Neural cell (in vitro differentiated cells): ENCODE measurements around the gene BCAS1. TPM values are rescaled to one million over a fixed set of nuclear protein-coding genes. Genes with fewer than 3 reads are reported as not detected.

Experiments
- H2AFZ ChIP-seq: fragments of 200-600, 300-800 bp; sonication (generic), shearing (Covaris generic); 2 replicates; pipeline ENCODE4 v1.6.0; 2014; ENCODE audit warnings: low read depth, mild to moderate bottlenecking, antibody characterized with exemption, low read length, moderate library complexity
- H3F3A ChIP-seq: fragments of 200-600 bp; shearing (Covaris generic); 2 replicates; pipeline ENCODE4 v1.6.1; 2016; ENCODE audit warnings: mild to moderate bottlenecking, moderate library complexity, mixed read lengths, antibody characterized with exemption, low read length; ENCODE audit not compliant: insufficient read depth, poor library complexity, severe bottlenecking
- H3K27ac ChIP-seq: fragments of 200-600, 300-800 bp; sonication (generic), shearing (Covaris generic); 2 replicates; pipeline ENCODE4 v1.5.1; 2014; ENCODE audit warnings: mild to moderate bottlenecking, low read length, moderate library complexity
- H3K27me3 ChIP-seq: fragments of 300-800, 200-600 bp; sonication (generic), shearing (Covaris generic); 2 replicates; pipeline ENCODE4 v1.6.0; 2014; ENCODE audit warnings: mild to moderate bottlenecking, low read depth, low read length, moderate library complexity; ENCODE audit not compliant: insufficient read depth
- H3K36me3 ChIP-seq: fragments of 300-800, 200-600 bp; sonication (generic), shearing (Covaris generic); 2 replicates; pipeline ENCODE4 v1.5.1; 2014; ENCODE audit warnings: mild to moderate bottlenecking, antibody characterized with exemption, low read length, moderate library complexity; ENCODE audit not compliant: insufficient read depth
- H3K4me2 ChIP-seq: fragments of 300-800, 200-600 bp; sonication (generic), shearing (Covaris generic); 2 replicates; pipeline ENCODE4 v1.6.0; 2014; ENCODE audit warnings: mild to moderate bottlenecking, low read length
- H3K4me3 ChIP-seq: fragments of 300-800, 200-600 bp; sonication (generic), shearing (Covaris generic); 2 replicates; pipeline ENCODE4 v1.5.1; 2014; ENCODE audit warnings: mild to moderate bottlenecking, low read length, moderate library complexity
- H3K79me2 ChIP-seq: fragments of 200-600 bp; shearing (Covaris generic); replicated peaks from 2 replicates; pipeline ENCODE4 v1.6.0; 2014; ENCODE audit warnings: mild to moderate bottlenecking, low read length, moderate library complexity; ENCODE audit not compliant: insufficient read depth
- H3K9ac ChIP-seq: fragments of 300-800, 200-600 bp; sonication (generic), shearing (Covaris generic); 2 replicates; pipeline ENCODE4 v1.6.1; 2016; ENCODE audit warnings: mild to moderate bottlenecking, low read length, mixed read lengths
- H3K9me2 ChIP-seq: fragments of 200-600 bp; shearing (Covaris generic); 2 replicates; pipeline ENCODE4 v1.6.1; 2016; ENCODE audit warnings: mild to moderate bottlenecking, low read length, mixed read lengths; ENCODE audit not compliant: insufficient read depth
- H3K9me3 ChIP-seq: fragments of 200-600, 300-800 bp; sonication (generic), shearing (Covaris generic); 2 replicates; pipeline ENCODE4 v1.6.1; 2016; ENCODE audit warnings: mild to moderate bottlenecking, mixed run types, low read length, moderate library complexity, mixed read lengths
- H4K20me1 ChIP-seq: fragments of 200-600 bp; shearing (Covaris generic); 2 replicates; pipeline ENCODE4 v1.6.1; 2016; ENCODE audit warnings: mild to moderate bottlenecking, mixed run types; ENCODE audit not compliant: insufficient read depth
- CTCF ChIP-seq: fragments of 450-650 bp; IDR thresholded peaks from 2 replicates; pipeline ENCODE4 v1.5.1; 2014; ENCODE audit warnings: antibody characterized with exemption, mild to moderate bottlenecking, moderate library complexity; ENCODE audit not compliant: poor library complexity, severe bottlenecking
- EP300 ChIP-seq: fragments of 450-650 bp; conservative IDR thresholded peaks from 2 replicates; pipeline ENCODE4 v1.6.1; 2014; ENCODE audit warnings: antibody characterized with exemption, mild to moderate bottlenecking, moderate library complexity; ENCODE audit not compliant: poor library complexity, severe bottlenecking
- EZH2 ChIP-seq: fragments of 200-600, 300-800 bp; shearing (Covaris generic), sonication (generic); IDR thresholded peaks from 2 replicates; pipeline ENCODE4 v1.6.1; 2014; ENCODE audit warnings: antibody characterized with exemption, low read length, borderline replicate concordance, mild to moderate bottlenecking; ENCODE audit not compliant: insufficient read depth, poor library complexity, severe bottlenecking
- MXI1 ChIP-seq: fragments of 450-650 bp; conservative IDR thresholded peaks from 2 replicates; pipeline ENCODE4 v1.6.1; 2014; ENCODE audit warnings: antibody characterized with exemption, mild to moderate bottlenecking; ENCODE audit not compliant: poor library complexity, severe bottlenecking
- POLR2AphosphoS5 ChIP-seq: IDR thresholded peaks from 2 replicates; pipeline ENCODE4 v1.6.1; 2012
- RAD21 ChIP-seq: fragments of 450-650 bp; conservative IDR thresholded peaks from 2 replicates; pipeline ENCODE4 v1.6.1; 2014; ENCODE audit warnings: antibody characterized with exemption, mild to moderate bottlenecking, moderate library complexity
- REST ChIP-seq: IDR thresholded peaks from 2 replicates; pipeline ENCODE4 v1.6.1; 2012; ENCODE audit warnings: borderline replicate concordance
- SMC3 ChIP-seq: fragments of 450-650 bp; conservative IDR thresholded peaks from 2 replicates; pipeline ENCODE4 v1.6.1; 2014; ENCODE audit warnings: antibody characterized with exemption, mild to moderate bottlenecking, moderate library complexity; ENCODE audit not compliant: poor library complexity
- TAF1 ChIP-seq: IDR thresholded peaks from 2 replicates; pipeline ENCODE4 v1.6.1; 2012; ENCODE audit warnings: low read depth
- polyA plus RNA-seq: library from polyadenylated mRNA; depleted of rRNA; stranded (reverse); fragments of >200 nt; gene quantifications from 2 replicates; pipeline ENCODE4 v1.2.3, GENCODE V29; 2014

Gene BCAS1
- polyA plus RNA-seq, 1 donor from 2014 or later = not detected

GRCh38 chr20:53950578-53950977 is 119.8 kb downstream of the BCAS1 start:
- no peak overlapping the region for H3K4me2 ChIP-seq
- no peak overlapping the region for H3K4me3 ChIP-seq
- no peaks in the 10 kb centered on the region for H3K27me3 ChIP-seq
- H3F3A ChIP-seq = no peaks in the 10 kb centered on the region
- no peaks in the 10 kb centered on the region for H3K9me3 ChIP-seq
- no peak overlapping the region for H2AFZ ChIP-seq
- TF ChIP-seq CTCF = no peak
- TF ChIP-seq MXI1 = no peak
- TF ChIP-seq RAD21 = no peak
- TF ChIP-seq EP300 = no peak
- TF ChIP-seq TAF1 = no peak
- no peak for TF ChIP-seq POLR2AphosphoS5
- TF ChIP-seq EZH2 = no peak
- TF ChIP-seq REST = no peak
- no peak for TF ChIP-seq SMC3
- no peak overlapping the region for H3K27ac ChIP-seq
- H3K9ac ChIP-seq = no peak overlapping the region
- H4K20me1 ChIP-seq = no peaks in the 10 kb centered on the region
- no peaks in the 10 kb centered on the region for H3K36me3 ChIP-seq
- H3K9me2 ChIP-seq = no peaks in the 10 kb centered on the region
- no peaks in the 10 kb centered on the region for H3K79me2 ChIP-seq

- H3F3A ChIP-seq = no peaks in the 10 kb centered on the region
- H2AFZ ChIP-seq = no peak overlapping the region
- TF ChIP-seq EZH2 (no peak), SMC3 (no peak), EP300 (no peak), MXI1 (no peak), CTCF (no peak), RAD21 (no peak), POLR2AphosphoS5 (no peak), TAF1 (no peak), REST (no peak)
- H3K9ac ChIP-seq = no peak overlapping the region
- H3K36me3 ChIP-seq = no peaks in the 10 kb centered on the region
- no peak overlapping the region for H3K27ac ChIP-seq
- H3K4me2 ChIP-seq = no peak overlapping the region
- H3K27me3 ChIP-seq = no peaks in the 10 kb centered on the region
- no peaks in the 10 kb centered on the region for H4K20me1 ChIP-seq
- H3K79me2 ChIP-seq = no peaks in the 10 kb centered on the region
- no peak overlapping the region for H3K4me3 ChIP-seq
- no peaks in the 10 kb centered on the region for H3K9me3 ChIP-seq
- no peaks in the 10 kb centered on the region for H3K9me2 ChIP-seq
Measured at GRCh38 chr20:53950031-53950430, 120.4 kb downstream of the BCAS1 start.
